GM18505 (cell line): ENCODE data around the gene SNX32.

Source experiments
- ATAC-seq: cut with Tn5 transposase; IDR thresholded peaks from one replicate; pipeline ENCODE4 v1.9.1; 2021; ENCODE audit not compliant: unreplicated experiment
- POLR2A ChIP-seq: IDR thresholded peaks from 4 replicates; pipeline ENCODE4 v1.6.1; 2011; ENCODE audit warnings: borderline replicate concordance; ENCODE audit not compliant: insufficient read depth, insufficient read length; ENCODE audit errors: extremely low read depth

The SNX32 gene

DNA sequence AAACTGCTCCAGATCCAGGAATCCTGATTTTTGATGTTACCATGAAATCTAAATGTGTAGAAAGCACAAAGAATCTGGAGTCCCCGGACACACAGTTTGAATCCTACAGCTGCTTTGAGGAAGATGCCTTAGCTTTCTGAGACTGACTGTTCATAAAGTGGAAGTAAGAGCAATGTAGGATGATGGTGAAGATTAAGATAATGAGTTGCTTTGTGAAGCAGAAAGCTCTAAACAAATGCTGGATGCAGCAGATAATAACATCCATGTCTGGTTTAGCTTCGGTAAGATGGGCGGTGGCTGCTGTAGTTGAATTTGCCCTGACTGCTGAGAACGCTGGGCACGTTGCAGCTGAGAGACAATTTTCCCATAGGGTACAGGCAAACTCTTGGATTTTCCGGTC lies 26.8 kb upstream of the SNX32 start:
- ATAC-seq = no peak
- no peak for TF ChIP-seq POLR2A

- ATAC-seq = no peak
- TF ChIP-seq POLR2A = no peak
Observed at GRCh38 chr11:65808744-65809341, 24.9 kb upstream of the SNX32 start.

GRCh38 chr11:65809496-65809895 lies 24.3 kb upstream of the SNX32 start:
- ATAC-seq = no peak
- no peak for TF ChIP-seq POLR2A

DNA sequence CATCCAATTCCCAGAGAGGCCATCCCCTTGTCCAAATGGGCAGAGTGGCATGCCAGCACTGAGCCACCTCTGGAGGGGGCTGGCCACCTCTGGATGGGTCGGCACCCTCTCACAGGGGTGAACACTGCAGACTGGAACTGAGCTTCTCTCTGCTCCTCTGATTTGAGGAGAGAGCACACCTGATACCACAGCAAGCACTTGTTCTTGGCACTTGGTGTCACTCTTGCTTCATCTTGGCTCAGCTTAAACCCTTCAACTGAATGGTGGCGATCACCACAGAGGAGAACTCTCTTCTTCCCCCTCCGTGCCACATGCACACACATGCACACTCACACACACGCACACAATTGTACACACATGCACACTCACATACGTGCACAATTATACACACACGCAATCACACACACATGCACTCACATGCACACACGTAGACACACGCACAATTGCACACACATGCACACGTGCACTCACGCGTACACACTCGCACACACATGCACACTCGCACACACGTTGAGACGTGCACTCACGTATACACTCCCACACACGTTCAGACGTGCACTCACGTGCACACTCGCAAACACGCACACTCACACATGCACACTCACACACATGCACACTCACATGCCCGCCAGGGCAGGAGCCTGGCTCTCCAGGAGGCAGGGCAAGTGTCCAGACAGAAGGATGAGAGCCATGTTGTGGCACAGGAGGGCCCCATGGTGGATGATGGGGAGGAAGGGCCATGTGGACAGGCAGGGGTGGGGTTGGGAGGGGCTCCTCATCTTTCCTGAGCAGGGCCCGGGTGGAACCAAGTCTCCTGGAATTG lies 23.5 kb upstream of the SNX32 start:
- TF ChIP-seq POLR2A = no peak
- ATAC-seq = no peak

GRCh38 chr11:65811764-65812475 lies 21.8 kb upstream of the SNX32 start:
- TF ChIP-seq POLR2A = no peak
- no peak for ATAC-seq

DNA sequence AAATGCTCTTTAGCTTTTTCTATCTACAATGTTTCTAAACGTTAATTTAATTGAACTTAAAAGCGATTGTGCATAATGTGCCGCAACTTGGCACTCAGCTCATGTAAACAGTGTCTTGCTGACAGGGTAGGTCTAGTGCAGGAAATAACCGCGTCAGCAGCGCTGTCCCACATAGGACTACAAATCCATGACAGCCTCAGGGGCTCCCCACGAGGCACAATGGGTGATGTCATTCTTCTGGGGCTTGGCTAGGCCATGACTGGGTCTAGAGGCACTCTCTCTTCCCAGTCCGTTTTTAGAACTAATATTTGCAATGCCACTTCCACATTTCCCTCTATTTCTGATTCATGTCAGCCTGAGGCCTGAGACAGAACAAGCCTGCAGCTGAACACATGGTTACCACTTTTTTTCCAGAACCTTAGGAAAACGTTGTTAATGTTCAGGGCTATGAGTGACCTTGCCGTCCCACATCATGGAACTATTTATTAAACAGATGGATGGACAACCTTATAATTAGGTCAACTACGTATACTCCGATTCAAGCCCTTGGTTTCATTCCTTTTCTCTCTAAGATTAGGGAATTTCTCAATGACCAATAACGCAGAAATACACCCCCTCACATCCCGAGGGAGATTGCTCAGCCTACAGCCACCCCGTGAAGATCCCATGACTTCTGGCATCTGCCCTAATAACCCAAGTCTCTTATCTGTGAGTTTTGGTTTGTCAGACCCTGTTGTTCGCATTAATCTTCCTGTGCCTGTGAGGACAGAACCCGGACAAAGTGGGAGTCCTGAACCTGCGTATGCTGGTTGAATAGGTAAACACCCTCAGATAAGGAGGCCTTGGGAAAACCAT lies 19.4 kb upstream of the SNX32 start:
- TF ChIP-seq POLR2A = no peak
- ATAC-seq = no peak

DNA sequence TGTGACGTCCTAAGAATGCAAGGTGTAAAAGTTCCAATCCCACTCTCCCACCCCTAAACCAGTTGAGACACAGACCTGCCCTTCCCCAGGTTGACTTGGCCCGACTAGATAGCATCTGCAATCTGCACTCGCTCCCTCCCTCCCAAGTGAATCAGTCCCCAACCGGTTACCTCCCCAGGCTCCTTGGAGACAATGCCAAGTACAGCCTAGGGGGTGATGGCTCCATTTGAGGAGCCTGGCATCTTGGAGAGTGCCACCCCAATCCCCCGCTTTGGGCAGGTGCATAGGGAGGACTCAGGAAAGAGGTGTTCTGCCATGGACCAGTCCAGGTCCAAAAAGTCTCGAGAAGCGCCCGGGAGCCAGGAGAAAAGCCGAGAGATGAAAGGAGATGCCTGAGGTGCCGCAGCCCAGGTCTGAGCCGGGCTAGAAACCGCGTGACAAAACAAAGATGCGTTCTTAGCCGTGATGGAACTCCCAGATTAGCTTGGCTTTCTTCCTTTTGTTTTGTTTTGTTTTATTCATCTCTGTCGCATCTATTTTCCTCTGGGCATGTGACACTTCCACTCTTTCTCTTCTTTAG lies 18.7 kb upstream of the SNX32 start:
- no peak for ATAC-seq
- no peak for TF ChIP-seq POLR2A

DNA sequence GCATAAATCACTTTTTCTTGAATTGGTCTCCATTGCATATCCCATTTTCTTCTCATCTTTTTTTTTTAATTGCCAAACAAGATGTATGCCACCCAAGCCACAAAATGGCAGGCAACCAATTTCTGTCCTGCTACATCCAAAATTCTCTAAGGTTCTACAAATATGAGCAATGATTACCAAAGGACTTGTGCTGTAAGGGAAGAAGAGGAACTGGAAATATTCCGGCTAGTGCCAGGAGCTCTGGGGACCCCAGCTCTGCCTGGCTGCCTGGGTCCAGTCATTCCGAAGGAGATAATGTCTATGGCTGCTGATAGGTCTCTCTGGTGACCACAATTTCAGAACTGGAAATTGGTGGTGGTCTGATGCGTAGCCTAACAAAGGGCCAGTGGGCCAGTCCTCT lies 17.1 kb upstream of the SNX32 start:
- ATAC-seq = no peak
- no peak for TF ChIP-seq POLR2A

DNA sequence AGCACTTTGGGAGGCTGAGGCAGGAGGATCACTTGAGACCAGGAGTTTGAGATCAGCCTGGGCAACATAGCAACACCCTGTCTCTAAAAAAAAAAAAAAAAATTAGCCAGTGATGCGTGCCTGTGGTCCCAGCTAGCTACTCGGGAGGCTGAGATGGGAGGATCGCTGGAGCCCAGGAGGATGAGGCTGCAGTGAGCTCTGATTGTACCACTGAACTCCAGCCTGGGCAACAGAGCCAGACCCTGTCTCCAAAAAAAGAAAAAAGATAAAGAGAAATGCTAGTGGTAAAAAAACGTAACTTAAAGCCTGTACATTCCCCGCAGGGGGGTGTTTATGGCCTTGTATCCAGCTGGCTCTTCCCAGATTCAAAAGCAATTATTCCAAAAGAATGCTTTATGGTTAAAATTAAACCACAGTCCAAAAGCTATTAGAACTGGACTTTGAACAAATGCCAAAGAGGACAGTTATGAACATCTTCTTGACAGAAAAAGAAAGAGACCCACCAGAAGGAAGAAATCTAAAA lies 16.4 kb upstream of the SNX32 start:
- TF ChIP-seq POLR2A = no peak
- no peak for ATAC-seq

DNA sequence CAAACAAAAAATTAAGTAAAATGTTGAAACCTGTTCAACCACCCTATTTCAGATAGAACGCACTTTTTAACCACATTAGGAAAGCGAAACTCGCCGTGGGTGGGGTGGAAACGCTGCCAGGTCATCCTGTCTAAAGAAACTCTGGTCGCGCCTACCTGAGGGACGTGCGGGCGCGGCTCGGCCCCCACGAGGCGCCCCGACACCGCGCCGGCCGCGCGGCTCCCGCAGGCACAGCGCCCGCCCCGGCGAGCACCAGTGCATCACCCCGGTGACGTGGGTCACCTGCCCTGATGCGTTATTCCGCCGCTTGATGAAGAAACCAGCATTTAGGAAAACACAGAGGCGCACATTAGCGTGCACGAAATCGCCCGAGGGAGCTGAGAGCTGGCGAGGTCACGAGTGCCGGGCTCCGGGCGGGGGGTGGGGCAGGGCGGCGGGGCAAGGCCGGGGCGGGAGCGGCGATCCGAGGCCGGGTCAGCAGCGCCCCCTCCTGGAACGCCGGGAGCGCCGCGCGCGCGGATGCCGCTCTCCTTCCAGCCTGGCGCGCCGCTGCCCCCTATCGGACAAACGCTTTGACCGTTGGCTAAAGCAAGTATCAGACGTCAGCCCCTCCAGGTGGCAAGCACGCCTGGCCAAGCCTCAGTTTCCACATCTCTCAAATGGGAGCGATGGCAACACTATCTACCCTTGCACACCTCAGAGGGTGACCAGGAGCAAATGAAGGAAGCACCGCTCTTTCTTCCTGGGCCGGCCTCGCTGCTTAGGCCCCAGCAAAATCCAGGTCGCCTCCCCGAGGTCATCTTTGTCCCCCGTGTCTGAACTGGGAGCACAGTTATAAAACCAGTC lies 15.7 kb upstream of the SNX32 start:
- ATAC-seq = peak; percentile 79
- no peak for TF ChIP-seq POLR2A

DNA sequence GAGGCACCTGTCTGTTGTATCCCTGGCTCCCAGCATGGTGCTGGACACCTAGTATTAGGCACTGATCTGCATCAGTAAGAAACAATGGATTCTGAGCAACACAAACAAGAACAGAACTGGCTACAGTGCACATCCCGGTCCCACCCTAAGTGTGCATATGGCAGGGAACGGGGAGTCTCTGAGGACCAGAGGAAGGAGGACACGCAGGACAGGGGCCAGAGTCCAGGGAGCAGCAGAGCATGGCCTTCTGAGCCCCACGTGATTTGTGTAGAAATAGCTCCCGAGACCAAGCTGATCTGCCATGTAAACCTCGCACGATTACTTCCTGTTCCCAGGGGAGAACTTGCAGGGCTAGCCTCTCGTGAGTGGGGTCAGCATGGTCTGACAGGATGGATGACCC lies 12.7 kb upstream of the SNX32 start:
- ATAC-seq = no peak
- TF ChIP-seq POLR2A = no peak
